Thyroid gland (tissue), 4 donors: Measurements from ENCODE around the gene MBNL3. TPM values are rescaled to one million over a fixed set of nuclear protein-coding genes. Genes with fewer than 3 reads are reported as not detected.

Experiments
- DNase-seq, 2 donors: peaks; one replicate each; pipeline ENCODE4 v3.0.0-alpha.2; 2019
- H3K27ac ChIP-seq, 3 donors: fragments of 200-600 bp; sonication (generic); 1 replicate in 2 of 3; 2 replicates in 1 of 3; pipeline ENCODE4 v1.5.1; 2016 to 2019; ENCODE audit warnings: mild to moderate bottlenecking in 1 of 3, moderate library complexity in 1 of 3
- H3K27me3 ChIP-seq: fragments of 200-600 bp; sonication (generic); one replicate; pipeline ENCODE4 v1.5.1; 2019
- H3K36me3 ChIP-seq, 2 donors: fragments of 200-600 bp; sonication (generic); one replicate each; pipeline ENCODE4 v1.5.1; 2016 to 2019
- H3K4me1 ChIP-seq, 2 donors: fragments of 200-600 bp; sonication (generic); one replicate each; pipeline ENCODE4 v1.5.1; 2017 to 2019
- H3K4me3 ChIP-seq, 3 donors: fragments of 200-600 bp; sonication (generic); replicated peaks in 1 of 3; 1 replicate in 2 of 3; 2 replicates in 1 of 3; pipeline ENCODE4 v1.5.1; 2016; ENCODE audit warnings: mild to moderate bottlenecking in 1 of 3
- H3K9me3 ChIP-seq: fragments of 200-600 bp; sonication (generic); one replicate; pipeline ENCODE4 v1.5.1; 2017
- CTCF ChIP-seq, 6 experiments: fragments of 200-600 bp in 3 of 6; fragments of 450-650 bp in 3 of 6; sonication (generic) in 3 of 6; IDR thresholded peaks; one replicate each; pipeline ENCODE4 v1.5.1; 2016 to 2019; ENCODE audit warnings: antibody characterized with exemption in 6 of 6, mild to moderate bottlenecking in 2 of 6, inconsistent platforms in 1 of 6, moderate library complexity in 1 of 6
- POLR2A ChIP-seq, 2 donors: fragments of 450-650 bp; IDR thresholded peaks; one replicate each; pipeline ENCODE4 v1.6.1; 2017; ENCODE audit warnings: antibody characterized with exemption in 2 of 2, mild to moderate bottlenecking in 2 of 2, moderate library complexity in 1 of 2
- WGBS, 2 donors: methylation state at CpG; one replicate each; pipeline ENCODE4 v1.1.5; 2017; 5-methylcytosine and 5-hydroxymethylcytosine counted together
- intact Hi-C: fragments of 100-400 bp; cut with DNase I; formaldehyde crosslinking; loops from one replicate; pipeline ENCODE4 v1.15.1; 2023
- total RNA-seq, 4 donors: library from RNA; depleted of rRNA; stranded (reverse); fragments of >200 nt; gene quantifications; one replicate each; pipeline ENCODE4 v1.2.3, GENCODE V29; 2016

The MBNL3 gene
- total RNA-seq, 4 donors from 2014 or later, result 11.7 to 29.6 (median 19.5) TPM

- intact Hi-C loops, result no loop called here
- Histone ChIP-seq H3K27me3 (no peaks in the 10 kb centered on the region), H3K4me3 (no peak overlapping the region), H3K27ac (no peak overlapping the region), H3K9me3 (no peaks in the 10 kb centered on the region), H3K36me3 (no peaks in the 10 kb centered on the region), H3K4me1 (no peaks in the 10 kb centered on the region)
- TF ChIP-seq CTCF (IDR thresholded peaks at IDR 0.05) (no peak), POLR2A (IDR thresholded peaks at IDR 0.05) (no peak)
- DNase-seq, result no peak
- 92 to 93% methylated on average over 2 of the region's 2 CpGs for WGBS, 2 donors
Measured at GRCh38 chrX:132501606-132502005, 12.8 kb upstream of the MBNL3 start.

GRCh38 chrX:132497432-132497831 lies 8.6 kb upstream of the MBNL3 start:
- DNase-seq, result no peak
- Histone ChIP-seq H3K4me1 (no peaks in the 10 kb centered on the region), H3K36me3 (no peaks in the 10 kb centered on the region), H3K9me3 (no peaks in the 10 kb centered on the region), H3K4me3 (no peak overlapping the region), H3K27me3 (no peaks in the 10 kb centered on the region), H3K27ac (no peak overlapping the region)
- no peak for TF ChIP-seq POLR2A (IDR thresholded peaks at IDR 0.05)
- no peak for TF ChIP-seq CTCF (IDR thresholded peaks at IDR 0.05)
- WGBS, 2 donors, result 77 to 92% methylated on average over 1 to 2 of the region's 2 CpGs
- intact Hi-C loops, result no loop called here

GRCh38 chrX:132493095-132493494 lies 4.3 kb upstream of the MBNL3 start:
- H3K36me3 ChIP-seq, result no peaks in the 10 kb centered on the region
- H3K27ac ChIP-seq, result no peak overlapping the region
- no peaks in the 10 kb centered on the region for H3K4me1 ChIP-seq
- no peak for DNase-seq
- H3K27me3 ChIP-seq, result no peaks in the 10 kb centered on the region
- H3K9me3 ChIP-seq, result no peaks in the 10 kb centered on the region
- H3K4me3 ChIP-seq, result no peak overlapping the region
- intact Hi-C loops, result no loop called here
- WGBS, 2 donors, result 78 to 88% methylated on average over 1 of the region's 1 CpG
- TF ChIP-seq CTCF (IDR thresholded peaks at IDR 0.05) (no peak), POLR2A (IDR thresholded peaks at IDR 0.05) (no peak)

GRCh38 chrX:132491191-132491590 lies 2.4 kb upstream of the MBNL3 start:
- WGBS, 2 donors, result 82 to 87% methylated on average over 3 of the region's 3 CpGs
- Histone ChIP-seq H3K9me3 (no peaks in the 10 kb centered on the region), H3K4me3 (no peak overlapping the region), H3K27ac (no peak overlapping the region), H3K27me3 (no peaks in the 10 kb centered on the region), H3K36me3 (no peaks in the 10 kb centered on the region), H3K4me1 (no peaks in the 10 kb centered on the region)
- intact Hi-C loops, result no loop called here
- DNase-seq, result no peak
- TF ChIP-seq CTCF (IDR thresholded peaks at IDR 0.05) (no peak), POLR2A (IDR thresholded peaks at IDR 0.05) (no peak)

GRCh38 chrX:132489578-132490419 lies 961 bp upstream of the MBNL3 start:
- H3K36me3 ChIP-seq, result no peaks in the 10 kb centered on the region
- TF ChIP-seq CTCF (IDR thresholded peaks at IDR 0.05) (no peak), POLR2A (IDR thresholded peaks at IDR 0.05) (peak in 1 of 2 donors; percentile 20)
- H3K27ac ChIP-seq, result peak overlapping the region; percentile 63 to 82 (median 76)
- no peaks in the 10 kb centered on the region for H3K4me1 ChIP-seq
- H3K9me3 ChIP-seq, result no peaks in the 10 kb centered on the region
- DNase-seq, result peak; percentile 35
- intact Hi-C loops, result no loop called here
- 0 to 3% methylated on average over 8 to 22 of the region's 86 CpGs for WGBS, 2 donors
- no peaks in the 10 kb centered on the region for H3K27me3 ChIP-seq
- peak overlapping the region in 2 of 3 donors; percentile 44 to 51 for H3K4me3 ChIP-seq
